Measurements from ENCODE around the gene SLC49A3. TPM values are rescaled to one million over a fixed set of nuclear protein-coding genes. Genes with fewer than 3 reads are reported as not detected.

Gene SLC49A3
- total RNA-seq, 1 donor from 2014 or later = 0.16 TPM

DNA sequence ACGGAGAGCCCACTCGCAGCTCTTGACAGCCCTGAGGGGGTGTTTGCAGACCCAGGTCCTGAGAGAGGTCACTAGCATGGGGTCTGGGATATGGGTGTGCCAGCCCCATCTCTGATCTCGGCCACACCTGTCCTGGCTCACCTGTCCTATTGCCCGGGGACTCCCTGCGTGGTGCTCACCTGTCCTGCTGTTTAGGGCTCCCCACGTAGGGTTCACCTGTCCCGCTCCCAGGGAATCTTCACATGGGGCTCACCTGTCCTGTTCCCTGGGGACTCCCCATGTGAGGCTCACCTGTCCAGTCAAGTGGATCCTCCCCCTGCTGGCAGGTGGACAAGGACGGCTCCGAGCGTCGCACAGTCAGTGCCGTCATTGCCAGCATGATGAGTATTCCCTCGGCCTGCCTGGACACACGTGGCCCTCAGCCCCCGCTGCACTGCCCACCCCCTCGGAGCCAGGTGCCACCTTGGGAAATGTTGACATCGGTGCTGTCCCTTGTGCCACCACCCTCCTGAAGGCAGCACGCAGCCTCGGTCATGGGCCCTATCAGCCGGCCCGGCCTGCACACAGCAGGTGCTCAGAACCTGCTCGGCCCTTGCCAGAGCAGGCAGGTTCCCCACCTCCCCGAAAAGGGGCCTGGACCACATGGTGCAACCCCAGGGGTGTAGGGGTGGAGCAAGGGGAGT lies 6.3 kb downstream of the SLC49A3 start:
- intact Hi-C loops (cut with micrococcal nuclease) = no loop called here

GRCh38 chr4:681736-682451 lies 7.1 kb downstream of the SLC49A3 start:
- intact Hi-C loops (cut with micrococcal nuclease) = loop anchor here (1.0 kb wide), 1 partner anchor 23 kb away; the partner anchor contains the start of gene PCGF3

GRCh38 chr4:680928-681645 lies 7.9 kb downstream of the SLC49A3 start:
- intact Hi-C loops (cut with micrococcal nuclease) = loop anchor here (1.0 kb wide), 1 partner anchor 24 kb away; the partner anchor contains the start of gene PCGF3

DNA sequence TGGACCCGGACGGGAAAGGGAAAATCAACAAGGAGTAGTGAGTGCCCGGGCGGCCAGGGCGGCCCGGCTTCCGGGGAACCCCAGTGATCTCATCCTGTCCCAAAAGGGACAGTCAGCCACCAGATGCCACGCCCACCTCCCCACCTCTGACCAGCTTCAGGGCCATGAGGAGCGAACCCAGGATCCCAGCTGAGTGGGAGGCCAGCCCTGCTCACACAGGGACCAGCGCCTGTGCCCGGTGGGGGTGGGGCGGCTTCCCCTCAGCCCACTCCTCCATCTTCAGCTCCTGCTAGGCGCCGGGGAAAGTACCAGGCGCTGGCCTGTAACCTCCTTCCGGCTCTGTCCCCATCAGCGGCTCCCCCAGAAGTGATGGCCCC lies 8.4 kb downstream of the SLC49A3 start:
- intact Hi-C loops (cut with micrococcal nuclease) = no loop called here

- intact Hi-C loops (cut with micrococcal nuclease) = no loop called here
Measured at GRCh38 chr4:680091-680490, 8.9 kb downstream of the SLC49A3 start.

DNA sequence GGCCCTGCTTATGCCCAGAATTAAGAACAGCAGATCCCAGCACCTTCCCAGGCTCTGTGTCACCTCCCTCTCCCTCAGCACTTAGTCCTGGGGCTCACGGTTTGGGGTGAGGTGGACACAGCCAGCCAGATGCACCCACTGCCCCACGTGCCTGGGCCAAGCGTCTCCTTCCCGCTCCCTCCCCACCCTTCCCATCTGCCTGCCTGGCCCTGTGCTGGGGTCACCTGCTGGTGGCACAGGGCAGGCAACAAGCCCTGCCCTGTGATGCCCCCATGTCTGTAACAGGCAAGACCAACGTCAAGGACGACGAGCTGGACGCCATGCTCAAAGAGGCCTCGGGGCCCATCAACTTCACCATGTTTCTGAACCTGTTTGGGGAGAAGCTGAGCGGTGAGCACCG lies 9.3 kb downstream of the SLC49A3 start:
- intact Hi-C loops (cut with micrococcal nuclease) = no loop called here

GRCh38 chr4:679104-679481 lies 9.9 kb downstream of the SLC49A3 start:
- intact Hi-C loops (cut with micrococcal nuclease) = no loop called here

GRCh38 chr4:678331-679103 lies 10.4 kb downstream of the SLC49A3 start:
- intact Hi-C loops (cut with micrococcal nuclease) = no loop called here

GRCh38 chr4:677431-678293 lies 11.3 kb downstream of the SLC49A3 start:
- intact Hi-C loops (cut with micrococcal nuclease) = no loop called here

GRCh38 chr4:676871-677235 lies 12.1 kb downstream of the SLC49A3 start:
- intact Hi-C loops (cut with micrococcal nuclease) = no loop called here

- intact Hi-C loops (cut with micrococcal nuclease) = loop anchor here (2.0 kb wide), 6 partner anchors 29 to 671 kb away; partner anchors contain the start of genes FGFRL1, PCGF3 and UVSSA
Measured at GRCh38 chr4:675980-676870, 12.7 kb downstream of the SLC49A3 start.

DNA sequence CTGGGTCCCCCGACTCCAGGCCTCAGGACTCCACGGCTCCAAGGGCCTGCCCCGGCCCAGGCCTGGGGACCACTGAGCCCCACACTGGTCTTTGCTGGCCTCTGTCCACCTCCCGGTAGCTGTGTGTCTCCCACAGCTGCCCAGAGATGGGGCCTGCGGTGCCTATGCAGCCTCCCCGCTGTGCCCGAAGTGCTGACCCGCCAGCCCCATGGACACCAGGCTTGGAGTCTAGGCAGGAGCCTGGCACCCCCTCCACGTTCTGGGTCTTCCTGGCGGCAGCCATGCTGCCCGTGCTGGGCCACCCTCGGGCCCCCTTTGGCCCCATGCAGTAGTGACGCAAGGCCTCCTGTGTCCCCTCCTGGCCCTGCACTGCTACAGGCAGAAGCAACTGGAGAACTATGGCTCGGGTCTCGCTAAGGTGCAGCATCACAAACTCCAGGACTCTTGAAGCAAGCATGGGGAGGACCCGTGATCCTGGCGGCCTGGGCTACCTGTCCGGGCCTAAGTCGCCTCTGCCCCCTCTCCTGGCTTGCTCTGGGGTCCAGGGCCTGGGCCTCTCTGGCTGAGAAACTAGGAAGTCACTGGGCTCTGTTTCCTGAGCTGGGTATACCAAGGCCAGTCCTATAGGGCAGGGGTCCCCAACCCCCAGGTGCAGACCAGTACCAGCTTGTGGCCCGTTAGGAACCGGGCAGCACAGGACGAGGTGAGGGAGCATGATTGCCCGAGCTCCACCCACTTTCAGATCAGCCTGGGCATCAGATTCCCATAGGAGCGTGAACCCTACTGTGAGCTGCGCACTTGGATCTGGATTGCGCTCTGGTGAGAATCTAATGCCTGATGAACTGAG lies 13.7 kb downstream of the SLC49A3 start:
- intact Hi-C loops (cut with micrococcal nuclease) = loop anchor here (2.0 kb wide), 6 partner anchors 30 to 672 kb away; partner anchors contain the start of genes FGFRL1, PCGF3 and UVSSA

- intact Hi-C loops (cut with micrococcal nuclease) = loop anchor here (1.0 to 5.0 kb wide), 10 partner anchors 10 to 672 kb away; partner anchors contain the start of genes FGFRL1, PCGF3, PIGG and UVSSA
Measured at GRCh38 chr4:674172-675035, 14.5 kb downstream of the SLC49A3 start, which contains the start of the genes ATP5ME and MYL5. ATP5ME (minus strand) TSS chr4:674276; CDS start chr4:674247, 29 bp downstream. MYL5 (plus strand) TSS chr4:674542; CDS start chr4:678027, 3,485 bp downstream.

DNA sequence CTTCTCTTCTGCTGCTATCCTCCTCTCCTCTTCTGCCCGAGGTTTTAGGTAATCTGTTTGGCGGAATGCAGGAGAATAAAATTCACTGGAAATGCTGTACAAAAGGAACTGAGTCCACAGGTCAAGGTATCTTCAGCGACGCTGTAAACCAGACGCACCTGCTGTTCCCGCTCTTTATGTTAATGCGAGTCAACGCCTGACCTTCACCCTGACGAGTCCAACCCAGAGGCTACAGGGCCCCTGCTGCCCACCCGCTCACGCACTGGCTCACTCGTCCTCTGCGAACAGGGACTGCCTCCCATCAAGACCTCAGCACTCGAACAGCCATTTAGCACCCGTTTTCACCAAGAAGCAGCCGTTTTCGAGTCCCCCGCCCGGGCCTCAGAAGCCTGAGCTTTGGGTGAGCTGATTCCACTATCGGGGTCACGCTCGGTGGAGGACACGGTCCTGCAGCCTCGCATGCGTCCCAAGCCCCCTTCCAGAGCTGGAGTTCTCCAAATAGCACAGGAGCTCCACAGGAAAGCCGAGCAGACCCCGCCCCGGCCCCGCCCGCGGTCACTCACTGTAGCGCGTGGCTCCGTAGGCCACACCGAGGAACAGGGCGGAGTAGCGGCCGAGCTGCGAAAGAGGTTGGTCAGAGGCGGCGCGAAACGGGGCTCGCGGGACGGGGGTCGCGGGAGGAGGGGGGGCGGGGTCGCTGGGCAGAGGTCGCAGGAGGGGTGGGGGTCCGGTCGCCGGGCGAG lies 15.4 kb downstream of the SLC49A3 start:
- intact Hi-C loops (cut with micrococcal nuclease) = loop anchor here (1.0 to 5.0 kb wide), 10 partner anchors 9 to 673 kb away; partner anchors contain the start of genes FGFRL1, PCGF3, PIGG and UVSSA

DNA sequence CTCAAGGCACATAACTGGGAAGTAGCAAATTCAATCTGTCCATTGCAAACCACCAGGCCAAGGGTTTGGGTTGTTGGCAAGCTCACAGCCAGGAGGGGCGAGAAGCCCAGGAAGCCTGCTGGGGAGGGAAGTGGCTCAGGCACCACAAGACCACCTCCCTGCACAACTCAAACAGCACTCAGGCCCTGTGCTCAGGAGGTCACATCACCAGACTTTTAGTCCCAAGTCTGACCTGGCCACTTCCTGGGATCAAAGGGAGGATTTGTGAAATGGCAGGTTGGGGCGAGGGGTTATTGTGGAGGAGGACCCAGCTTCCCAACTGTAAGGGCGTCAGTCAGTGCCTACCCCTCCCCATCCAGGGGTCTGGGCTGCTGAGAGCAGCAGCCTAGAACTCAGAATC lies 17.2 kb downstream of the SLC49A3 start:
- intact Hi-C loops (cut with micrococcal nuclease) = loop anchor here (5.0 kb wide), 1 partner anchor 549 kb away; the partner anchor contains the start of gene ZNF718

Measured in T-helper 2 cell treated with Interferon-gamma antibody and Interleukin-4, amounts not matched to agents 100 ng/mL and 5 ng/mL, for 36 hours (primary cell).